Measurements from ENCODE around the gene ZDHHC24.

ZDHHC24 gene

DNA sequence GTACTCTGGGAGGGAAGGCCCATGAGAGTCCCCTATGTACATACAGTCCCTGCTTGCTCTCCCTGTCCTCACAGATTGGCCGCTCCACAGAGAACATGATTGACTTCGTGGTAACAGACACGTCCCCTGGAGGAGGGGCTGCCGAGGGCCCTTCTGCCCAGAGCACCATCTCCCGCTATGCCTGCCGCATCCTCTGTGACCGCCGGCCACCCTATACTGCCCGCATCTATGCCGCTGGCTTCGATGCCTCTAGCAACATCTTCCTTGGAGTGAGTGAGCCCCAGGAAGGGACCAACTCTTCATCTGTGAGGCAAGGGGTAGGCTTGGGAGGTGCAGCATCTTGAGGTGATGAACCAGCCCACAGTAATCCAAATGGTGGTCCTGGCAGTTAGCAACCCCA, 72.7 kb downstream of the ZDHHC24 start:
- DNase-seq (ENCODE audit: low read depth in 2 of 2), result no peak

DNA sequence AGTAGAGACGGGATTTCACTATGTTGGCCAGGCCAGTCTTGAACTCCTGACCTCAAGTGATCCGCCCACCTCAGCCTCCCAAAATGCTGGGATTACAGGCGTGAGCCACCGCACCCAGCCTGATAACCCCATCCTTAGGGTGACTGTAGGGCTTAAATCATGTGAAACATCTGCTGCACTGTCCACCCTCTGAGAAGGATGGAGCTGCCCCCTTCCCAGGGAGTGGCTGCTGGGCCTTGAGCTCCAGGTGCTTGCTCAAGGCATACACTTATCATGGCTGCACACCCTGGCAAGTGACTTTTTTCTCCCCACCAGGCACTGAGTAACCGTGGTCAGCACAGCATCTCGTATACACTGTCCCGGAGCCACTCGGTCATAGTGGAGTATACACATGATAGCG, 73.8 kb downstream of the ZDHHC24 start:
- DNase-seq (ENCODE audit: low read depth in 2 of 2), result no peak

DNA sequence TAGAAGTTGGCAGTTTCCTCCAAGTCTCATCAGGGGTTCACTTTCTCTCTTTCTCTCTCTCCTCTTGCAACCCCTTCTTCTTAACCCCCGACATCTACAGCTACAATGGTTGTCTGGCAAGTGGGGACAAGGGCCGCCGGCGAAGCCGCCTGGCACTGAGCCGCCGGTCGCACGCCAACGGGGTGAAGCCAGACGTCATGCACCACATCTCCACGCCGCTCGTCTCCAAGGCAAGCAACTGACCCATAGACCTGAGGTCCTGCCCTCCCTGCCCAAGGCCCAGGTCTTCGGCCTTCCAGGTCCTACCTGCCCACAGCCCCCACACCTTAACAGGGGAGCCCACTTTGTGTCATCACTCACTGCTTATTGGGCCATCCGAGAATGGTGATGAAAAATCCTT, 74.7 kb downstream of the ZDHHC24 start:
- no peak for DNase-seq (ENCODE audit: low read depth in 2 of 2)

Measured in stimulated activated CD4-positive, alpha-beta T cell treated with anti-CD3 and anti-CD28 coated beads, Interleukin-12 subunit alpha, Interleukin-12 subunit beta, amount 100 ng/mL, for 24 hours (primary cell).